Left lung (tissue), 10 donors: Measurements from ENCODE around the gene CUX1. TPM values are rescaled to one million over a fixed set of nuclear protein-coding genes. Genes with fewer than 3 reads are reported as not detected.

Source experiments
- ATAC-seq: fragments of 200-7000 bp; cut with Tn5 transposase; one replicate; pipeline ENCODE4 v1.9.1; 2020; ENCODE audit warnings: moderate library complexity
- DNase-seq, 4 donors: peaks; one replicate each; pipeline ENCODE4 v3.0.0-alpha.2; 2013 to 2020
- H3K27ac ChIP-seq, 2 donors: fragments of 200-600 bp; sonication (generic) in 1 of 2; one replicate each; pipeline versions ENCODE4 v1.5.0 to v1.8.0; 2020 to 2021
- H3K27me3 ChIP-seq, 2 donors: fragments of 200-600 bp; sonication (generic) in 1 of 2; one replicate each; pipeline versions ENCODE4 v1.5.0 to v1.8.0; 2020 to 2021
- H3K36me3 ChIP-seq, 2 donors: fragments of 200-600 bp; sonication (generic) in 1 of 2; one replicate each; pipeline versions ENCODE4 v1.5.0 to v1.8.0; 2020 to 2021
- H3K4me1 ChIP-seq, 2 donors: fragments of 200-600 bp; one replicate each; pipeline ENCODE4 v1.8.0; 2021
- H3K4me3 ChIP-seq, 2 donors: fragments of 200-600 bp; sonication (generic) in 1 of 2; one replicate each; pipeline versions ENCODE4 v1.5.0 to v1.8.0; 2020 to 2021; ENCODE audit warnings: mild to moderate bottlenecking in 1 of 2
- H3K9me3 ChIP-seq, 2 donors: fragments of 200-600 bp; sonication (generic) in 1 of 2; one replicate each; pipeline versions ENCODE4 v1.5.0 to v1.8.0; 2020 to 2021
- intact Hi-C, 2 donors: fragments of 100-400 bp; cut with DNase I; formaldehyde crosslinking; loops; one replicate each; pipeline versions ENCODE4 v1.11.2 to v1.14.2; 2022
- polyA plus RNA-seq, 6 donors: library from polyadenylated mRNA; unstranded; fragments of 120-200 nt; gene quantifications; one replicate each; pipeline ENCODE4 v1.2.1, GENCODE V29; 2013; ENCODE audit not compliant: insufficient read length in 6 of 6
- total RNA-seq, 2 donors: library from RNA; stranded (reverse); fragmentation: NEBNext Ultra II Directional; extraction: Animal tissue kit (Norgen Biotek cat#: 25700); gene quantifications; one replicate each; pipeline ENCODE4 v1.2.1, GENCODE V29; 2021
- TF ChIP-seq, protein P1 (sequence below), 2 donors: fragments of 200-600 bp; sonication (generic) in 1 of 2; IDR thresholded peaks; one replicate each; pipeline versions ENCODE4 v1.5.0 to v1.8.0; 2021; ENCODE audit warnings: antibody characterized with exemption in 2 of 2
- donor health status: DM: no; HTN: yes; CAD: no.
- donor health status: DM: no; HTN: no; CAD: no.

CUX1 gene
- total and polyA plus RNA-seq, 8 donors: 86.4 to 157 (median 96.4) TPM

DNA sequence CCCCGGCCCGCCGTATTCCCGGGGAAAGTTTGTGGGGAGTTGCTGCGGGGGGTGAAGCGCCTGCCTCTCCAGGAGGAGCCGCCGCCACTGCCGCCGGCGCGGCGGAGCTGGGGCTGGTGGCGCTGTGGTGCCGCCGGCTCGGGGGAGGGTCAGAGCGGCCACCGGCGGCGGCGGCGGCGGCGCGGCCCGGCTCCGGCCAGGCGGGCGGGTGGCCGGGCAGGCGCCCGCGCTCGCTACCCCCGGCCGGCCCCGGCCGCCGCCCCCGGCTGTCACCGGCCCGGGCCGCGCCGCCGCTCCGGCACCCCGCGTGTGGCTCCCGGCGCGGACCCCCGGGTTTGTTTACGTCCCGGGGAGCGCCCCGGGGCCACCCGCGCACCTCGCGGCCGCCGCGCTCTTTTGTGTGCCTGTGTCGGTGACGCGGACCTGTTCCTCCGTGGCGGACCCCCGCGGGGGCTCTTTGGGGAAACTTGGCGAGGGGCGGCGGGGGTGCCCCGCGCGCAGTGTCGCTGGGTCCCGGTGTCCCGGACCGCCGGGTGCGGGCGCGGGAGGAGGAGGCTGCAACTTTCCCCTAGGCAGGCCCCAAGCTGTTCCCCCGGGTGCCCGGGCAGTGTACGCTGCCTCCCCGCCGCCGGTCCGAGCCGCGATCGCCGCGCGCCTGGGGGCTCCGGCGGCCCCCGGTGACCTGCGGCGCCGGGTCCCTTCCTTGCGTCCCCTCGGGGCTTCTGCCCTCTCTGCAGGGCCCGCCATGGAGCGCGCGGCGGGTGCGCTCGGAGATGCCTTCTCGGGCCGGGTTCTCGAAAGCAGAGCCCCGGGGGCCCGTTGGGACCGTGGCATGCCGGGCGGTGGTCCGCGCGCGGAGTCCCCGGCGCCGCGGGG is 593 bp upstream of the CUX1 start:
- TF ChIP-seq, protein P1, sequence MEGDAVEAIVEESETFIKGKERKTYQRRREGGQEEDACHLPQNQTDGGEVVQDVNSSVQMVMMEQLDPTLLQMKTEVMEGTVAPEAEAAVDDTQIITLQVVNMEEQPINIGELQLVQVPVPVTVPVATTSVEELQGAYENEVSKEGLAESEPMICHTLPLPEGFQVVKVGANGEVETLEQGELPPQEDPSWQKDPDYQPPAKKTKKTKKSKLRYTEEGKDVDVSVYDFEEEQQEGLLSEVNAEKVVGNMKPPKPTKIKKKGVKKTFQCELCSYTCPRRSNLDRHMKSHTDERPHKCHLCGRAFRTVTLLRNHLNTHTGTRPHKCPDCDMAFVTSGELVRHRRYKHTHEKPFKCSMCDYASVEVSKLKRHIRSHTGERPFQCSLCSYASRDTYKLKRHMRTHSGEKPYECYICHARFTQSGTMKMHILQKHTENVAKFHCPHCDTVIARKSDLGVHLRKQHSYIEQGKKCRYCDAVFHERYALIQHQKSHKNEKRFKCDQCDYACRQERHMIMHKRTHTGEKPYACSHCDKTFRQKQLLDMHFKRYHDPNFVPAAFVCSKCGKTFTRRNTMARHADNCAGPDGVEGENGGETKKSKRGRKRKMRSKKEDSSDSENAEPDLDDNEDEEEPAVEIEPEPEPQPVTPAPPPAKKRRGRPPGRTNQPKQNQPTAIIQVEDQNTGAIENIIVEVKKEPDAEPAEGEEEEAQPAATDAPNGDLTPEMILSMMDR (IDR thresholded peaks at IDR 0.05): no peak
- Histone ChIP-seq H3K4me3 (peak overlapping the region; percentile 65 to 84), H3K4me1 (peaks cover 0 to 48% of the 10 kb centered on the region in 2 donors), H3K27me3 (no peaks in the 10 kb centered on the region), H3K27ac (peak overlapping the region; percentile 79 to 95), H3K36me3 (no peaks in the 10 kb centered on the region), H3K9me3 (no peaks in the 10 kb centered on the region)
- intact Hi-C loops: no loop called here
- ATAC-seq: peak; percentile 6
- peak in 3 of 4 donors; percentile 51 to 93 (median 57) for DNase-seq

DNA sequence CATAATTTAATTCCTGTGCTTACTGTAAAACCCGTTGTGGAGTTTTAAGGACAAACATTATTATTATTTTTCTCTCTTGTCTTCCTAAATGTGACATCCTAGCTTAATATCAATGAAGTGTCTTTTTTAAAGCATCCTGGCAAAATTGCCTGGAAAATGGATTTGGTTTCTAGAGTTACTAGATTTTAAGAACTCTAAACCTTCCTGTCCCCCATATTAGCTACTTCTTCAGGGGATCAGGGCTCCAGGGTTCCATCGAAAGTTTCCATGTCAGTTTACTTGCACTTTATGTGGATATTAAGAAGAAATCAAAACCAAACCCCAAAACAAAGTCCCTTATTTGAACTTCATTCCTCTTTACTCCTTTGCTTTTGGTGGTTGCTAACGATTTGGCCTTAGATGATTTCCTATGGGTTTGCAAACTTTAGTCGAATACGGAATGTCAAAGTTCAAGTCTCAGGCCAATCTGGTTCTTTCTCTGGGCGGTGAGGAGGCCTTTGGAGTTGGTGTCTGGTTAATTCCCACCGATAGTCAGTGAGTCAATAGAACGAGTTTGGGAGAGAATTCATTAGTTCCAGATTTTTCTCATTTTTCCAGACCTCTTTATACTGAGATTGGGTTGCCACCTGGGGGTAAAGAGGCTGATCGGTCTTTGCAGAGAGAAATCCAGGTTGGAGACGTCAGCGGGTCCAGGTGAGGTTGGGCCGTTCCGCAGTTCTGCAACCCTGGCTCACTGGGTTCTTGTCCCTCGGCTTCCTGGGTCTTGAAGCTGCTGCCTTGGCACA is 1.1 kb downstream of the CUX1 start:
- peaks cover 5 to 61% of the 10 kb centered on the region in 2 donors for H3K4me1 ChIP-seq
- DNase-seq (no peak), ATAC-seq (no peak)
- intact Hi-C loops: no loop called here
- TF ChIP-seq, protein P1 (IDR thresholded peaks at IDR 0.05): no peak
- no peaks in the 10 kb centered on the region for H3K9me3 ChIP-seq
- H3K4me3 ChIP-seq: peak overlapping the region in 1 of 2 donors; percentile 84
- H3K27me3 ChIP-seq: no peaks in the 10 kb centered on the region
- peak overlapping the region; percentile 79 to 95 for H3K27ac ChIP-seq
- no peaks in the 10 kb centered on the region for H3K36me3 ChIP-seq

DNA sequence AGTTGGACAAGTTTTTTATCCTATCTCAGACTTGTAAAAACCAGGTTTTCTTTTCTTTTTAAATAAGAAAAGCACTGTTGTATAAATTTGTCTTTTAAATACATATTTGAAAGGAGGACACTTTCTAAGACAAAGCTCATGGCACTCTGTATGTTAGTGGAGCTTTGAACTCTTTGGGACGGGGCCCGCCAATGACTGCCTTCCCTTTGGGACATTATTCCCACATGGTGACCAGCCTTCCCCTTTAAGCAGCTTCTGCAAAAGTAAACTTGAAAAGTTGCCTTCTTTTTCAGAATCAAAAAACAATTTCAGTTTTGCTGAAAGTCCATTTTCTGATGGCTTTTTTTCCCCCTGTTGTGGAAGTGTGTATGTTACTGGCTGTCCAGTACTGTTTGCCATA is 1.8 kb downstream of the CUX1 start:
- ATAC-seq: no peak
- Histone ChIP-seq H3K27me3 (no peaks in the 10 kb centered on the region), H3K4me3 (peak overlapping the region in 1 of 2 donors; percentile 84), H3K27ac (peak overlapping the region; percentile 73 to 95), H3K9me3 (no peaks in the 10 kb centered on the region), H3K36me3 (no peaks in the 10 kb centered on the region), H3K4me1 (peaks cover 9 to 63% of the 10 kb centered on the region in 2 donors)
- TF ChIP-seq, protein P1 (IDR thresholded peaks at IDR 0.05): no peak
- DNase-seq: no peak
- intact Hi-C loops: no loop called here

DNA sequence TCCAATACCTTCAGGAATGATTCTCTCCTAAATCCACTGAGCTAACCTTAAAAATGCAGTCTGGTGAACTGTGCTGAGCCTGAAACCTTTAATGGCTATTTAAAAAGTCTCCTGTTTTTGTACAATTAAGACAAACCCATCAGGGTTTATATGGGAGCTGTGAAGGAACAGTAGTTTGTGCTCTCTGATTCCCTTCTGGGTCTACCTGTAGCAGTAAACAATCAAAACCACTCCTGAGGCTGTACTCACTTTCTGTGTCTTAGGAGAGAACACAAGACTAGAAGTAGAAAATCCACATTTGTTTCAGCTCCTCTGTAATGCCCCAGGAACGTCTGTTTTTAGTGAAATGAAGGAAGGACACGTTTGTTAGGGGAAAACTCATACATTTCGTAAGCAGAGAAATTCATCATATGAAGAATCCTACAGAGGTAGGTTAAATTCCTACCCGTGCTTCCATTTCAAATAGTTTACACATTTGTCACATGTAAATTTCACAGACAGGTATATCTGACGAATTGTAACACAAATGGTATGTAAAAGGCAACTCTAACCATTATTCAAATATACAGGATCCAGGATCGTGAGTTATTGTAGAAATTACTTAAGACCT is 2.6 kb downstream of the CUX1 start:
- no peaks in the 10 kb centered on the region for H3K9me3 ChIP-seq
- DNase-seq (no peak), ATAC-seq (no peak)
- peak overlapping the region; percentile 73 to 95 for H3K27ac ChIP-seq
- intact Hi-C loops: no loop called here
- no peak overlapping the region for H3K4me3 ChIP-seq
- peaks cover 0 to 6% of the 10 kb centered on the region in 2 donors for H3K36me3 ChIP-seq
- TF ChIP-seq, protein P1 (IDR thresholded peaks at IDR 0.05): no peak
- H3K4me1 ChIP-seq: peaks cover 9 to 65% of the 10 kb centered on the region in 2 donors
- H3K27me3 ChIP-seq: no peaks in the 10 kb centered on the region
